AG04450 (cell line): ENCODE measurements around the gene AUTS2. TPM values are rescaled to one million over a fixed set of nuclear protein-coding genes. Genes with fewer than 3 reads are reported as not detected.

ENCODE experiments used
- CTCF ChIA-PET: fragments of 300-600, 350-600 bp; formaldehyde crosslinking; extraction: SDS; loops from one replicate; lab custom pipeline; 2022; ENCODE audit warnings: antibody characterized with exemption, inconsistent platforms; lab: Charles Lee
- POLR2A ChIA-PET: fragments of 350-600 bp; formaldehyde crosslinking; extraction: SDS; loops from one replicate; lab custom pipeline; 2021; ENCODE audit warnings: antibody characterized with exemption, inconsistent platforms; lab: Yijun Ruan, JAX
- DNase-seq: peaks from one replicate; pipeline ENCODE4 v3.0.0-alpha.2; 2011; ENCODE audit warnings: low read depth, low spot score
- H3K27ac ChIP-seq: one replicate; pipeline ENCODE4 v1.5.1; 2012; ENCODE audit warnings: low read depth, low read length, control low read depth
- H3K27me3 ChIP-seq: one replicate; pipeline ENCODE4 v1.6.0; 2012; ENCODE audit warnings: low read length; ENCODE audit not compliant: control insufficient read depth, insufficient read depth
- H3K4me3 ChIP-seq: 2 replicates; pipeline ENCODE4 v1.5.1; 2011; ENCODE audit warnings: mild to moderate bottlenecking, low read depth, low read length, control low read depth
- H3K9me3 ChIP-seq: 2 replicates; pipeline ENCODE4 v1.5.1; 2012; ENCODE audit warnings: low read length; ENCODE audit not compliant: control insufficient read depth, insufficient read depth
- polyA plus RNA-seq: library from polyadenylated mRNA; depleted of rRNA; stranded (reverse); fragments of >200 nt; gene quantifications from 2 replicates; pipeline ENCODE4 v1.2.3, GENCODE V29; 2011
- TF ChIP-seq, protein P1 (sequence below): IDR thresholded peaks from 2 replicates; pipeline ENCODE4 v1.5.1; 2011; ENCODE audit warnings: low read depth, low read length, control low read depth, inconsistent platforms

The AUTS2 gene
- polyA plus RNA-seq, 1 experiment: 1.5 TPM

DNA sequence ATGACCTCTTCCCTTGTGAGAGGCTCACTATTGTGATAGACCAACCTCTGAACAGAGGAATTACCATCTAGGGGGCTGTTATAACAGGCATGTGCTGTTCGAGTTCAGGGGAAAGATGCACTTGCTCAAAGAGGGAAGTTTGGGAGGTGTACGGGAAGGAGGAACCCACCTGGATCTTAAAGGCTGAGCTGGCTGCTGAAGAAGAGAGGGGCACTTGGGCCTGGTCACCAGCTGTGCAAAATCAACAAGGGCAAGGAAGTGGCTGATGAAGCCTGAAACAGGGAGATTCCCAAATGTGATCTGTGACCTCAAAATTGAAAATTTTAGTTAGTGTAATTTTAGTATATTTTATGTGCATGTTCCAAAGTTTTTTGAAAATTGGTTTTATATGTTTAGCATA lies 407.2 kb downstream of the AUTS2 start:
- TF ChIP-seq, protein P1, sequence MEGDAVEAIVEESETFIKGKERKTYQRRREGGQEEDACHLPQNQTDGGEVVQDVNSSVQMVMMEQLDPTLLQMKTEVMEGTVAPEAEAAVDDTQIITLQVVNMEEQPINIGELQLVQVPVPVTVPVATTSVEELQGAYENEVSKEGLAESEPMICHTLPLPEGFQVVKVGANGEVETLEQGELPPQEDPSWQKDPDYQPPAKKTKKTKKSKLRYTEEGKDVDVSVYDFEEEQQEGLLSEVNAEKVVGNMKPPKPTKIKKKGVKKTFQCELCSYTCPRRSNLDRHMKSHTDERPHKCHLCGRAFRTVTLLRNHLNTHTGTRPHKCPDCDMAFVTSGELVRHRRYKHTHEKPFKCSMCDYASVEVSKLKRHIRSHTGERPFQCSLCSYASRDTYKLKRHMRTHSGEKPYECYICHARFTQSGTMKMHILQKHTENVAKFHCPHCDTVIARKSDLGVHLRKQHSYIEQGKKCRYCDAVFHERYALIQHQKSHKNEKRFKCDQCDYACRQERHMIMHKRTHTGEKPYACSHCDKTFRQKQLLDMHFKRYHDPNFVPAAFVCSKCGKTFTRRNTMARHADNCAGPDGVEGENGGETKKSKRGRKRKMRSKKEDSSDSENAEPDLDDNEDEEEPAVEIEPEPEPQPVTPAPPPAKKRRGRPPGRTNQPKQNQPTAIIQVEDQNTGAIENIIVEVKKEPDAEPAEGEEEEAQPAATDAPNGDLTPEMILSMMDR: no peak
- CTCF ChIA-PET: no interaction called here

DNA sequence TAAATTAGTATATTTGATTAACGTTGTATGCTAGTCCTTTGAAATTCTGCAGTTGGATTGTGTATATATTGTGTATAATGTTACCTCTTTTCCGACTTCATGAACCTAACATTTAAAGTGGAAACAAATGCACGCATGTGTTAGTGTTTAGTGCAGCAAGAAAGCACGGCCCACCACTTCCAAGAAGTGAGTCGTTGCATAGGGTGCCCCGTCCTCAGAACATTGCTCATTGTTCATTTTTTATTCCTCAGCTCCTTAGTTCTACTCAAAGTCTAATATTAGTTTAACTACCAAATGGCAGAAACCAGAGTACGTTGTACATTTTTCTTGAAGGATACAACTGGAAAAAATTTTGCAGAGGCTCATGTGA lies 407.6 kb downstream of the AUTS2 start:
- DNase-seq: no peak
- Histone ChIP-seq H3K27ac (no peak overlapping the region), H3K4me3 (no peak overlapping the region), H3K27me3 (no peaks in the 10 kb centered on the region), H3K9me3 (no peaks in the 10 kb centered on the region)
- POLR2A ChIA-PET: no interaction called here
- TF ChIP-seq, protein P1: no peak
- CTCF ChIA-PET: no interaction called here

More for the DNA sequence above, 407.2 kb downstream of the AUTS2 start:
- no peaks in the 10 kb centered on the region for H3K9me3 ChIP-seq
- POLR2A ChIA-PET: no interaction called here
- H3K27ac ChIP-seq: no peak overlapping the region
- no peak overlapping the region for H3K4me3 ChIP-seq
- H3K27me3 ChIP-seq: no peaks in the 10 kb centered on the region
- no peak for DNase-seq

DNA sequence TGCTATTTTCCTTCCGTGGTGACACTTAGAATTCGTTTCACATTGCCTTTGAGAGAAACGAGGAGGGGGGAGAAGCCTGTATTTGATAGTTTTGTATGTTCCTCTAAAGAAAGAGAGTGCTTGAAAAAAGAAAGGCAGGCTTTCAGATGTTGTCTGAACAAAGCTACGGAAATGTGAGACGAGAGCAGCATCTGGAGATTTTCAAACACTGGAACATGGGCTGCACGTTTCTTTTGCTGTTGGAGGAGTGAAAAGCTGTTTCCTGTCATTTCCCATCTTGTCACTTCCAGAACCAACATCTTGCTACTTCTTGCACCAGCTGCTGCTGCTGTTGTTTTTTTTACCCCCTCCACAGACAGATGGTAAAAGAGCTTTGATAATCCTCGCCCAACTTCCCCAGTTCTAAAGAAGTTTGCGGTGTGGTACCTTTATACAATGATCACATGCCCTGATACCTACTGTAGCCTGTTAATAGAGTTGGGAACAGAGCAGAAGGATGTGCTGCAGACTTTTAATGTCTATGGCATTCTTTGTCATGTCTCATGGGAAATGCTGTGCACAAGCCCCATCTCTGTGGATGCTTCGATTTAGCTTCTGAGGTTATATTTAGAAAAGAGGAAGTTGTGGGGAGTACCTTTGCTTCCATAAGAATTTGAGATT lies 408.1 kb downstream of the AUTS2 start:
- DNase-seq: no peak
- Histone ChIP-seq H3K27ac (no peak overlapping the region), H3K4me3 (no peak overlapping the region), H3K9me3 (no peaks in the 10 kb centered on the region), H3K27me3 (no peaks in the 10 kb centered on the region)
- ChIA-PET POLR2A (no interaction called here), CTCF (interaction anchor here (0.6 kb wide), 1 partner anchor 1918 kb away, joined by 3 read pairs; no protein-coding TSS in a partner anchor)
- TF ChIP-seq, protein P1: no peak

DNA sequence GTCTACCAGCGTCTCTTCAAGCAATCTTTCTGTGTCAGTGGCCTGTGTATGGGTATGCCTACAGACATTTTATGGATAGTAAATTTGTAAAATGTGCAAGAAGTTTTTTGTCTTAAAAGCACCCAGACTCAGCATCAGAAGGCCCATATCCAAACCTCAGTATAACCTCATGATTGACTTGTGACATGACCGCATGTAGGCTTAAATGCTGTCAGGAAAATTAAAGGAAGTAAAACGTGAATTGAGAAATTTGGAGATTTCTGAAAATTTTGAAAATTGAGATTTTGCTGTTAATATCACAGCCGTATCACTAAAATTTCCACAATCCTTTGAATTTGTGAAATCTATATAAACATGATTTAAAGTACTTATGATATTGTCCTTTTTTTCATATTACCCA lies 410.2 kb downstream of the AUTS2 start:
- Histone ChIP-seq H3K4me3 (no peak overlapping the region), H3K27ac (no peak overlapping the region), H3K9me3 (no peaks in the 10 kb centered on the region), H3K27me3 (no peaks in the 10 kb centered on the region)
- no peak for DNase-seq
- POLR2A ChIA-PET: no interaction called here
- TF ChIP-seq, protein P1: no peak
- CTCF ChIA-PET: no interaction called here

DNA sequence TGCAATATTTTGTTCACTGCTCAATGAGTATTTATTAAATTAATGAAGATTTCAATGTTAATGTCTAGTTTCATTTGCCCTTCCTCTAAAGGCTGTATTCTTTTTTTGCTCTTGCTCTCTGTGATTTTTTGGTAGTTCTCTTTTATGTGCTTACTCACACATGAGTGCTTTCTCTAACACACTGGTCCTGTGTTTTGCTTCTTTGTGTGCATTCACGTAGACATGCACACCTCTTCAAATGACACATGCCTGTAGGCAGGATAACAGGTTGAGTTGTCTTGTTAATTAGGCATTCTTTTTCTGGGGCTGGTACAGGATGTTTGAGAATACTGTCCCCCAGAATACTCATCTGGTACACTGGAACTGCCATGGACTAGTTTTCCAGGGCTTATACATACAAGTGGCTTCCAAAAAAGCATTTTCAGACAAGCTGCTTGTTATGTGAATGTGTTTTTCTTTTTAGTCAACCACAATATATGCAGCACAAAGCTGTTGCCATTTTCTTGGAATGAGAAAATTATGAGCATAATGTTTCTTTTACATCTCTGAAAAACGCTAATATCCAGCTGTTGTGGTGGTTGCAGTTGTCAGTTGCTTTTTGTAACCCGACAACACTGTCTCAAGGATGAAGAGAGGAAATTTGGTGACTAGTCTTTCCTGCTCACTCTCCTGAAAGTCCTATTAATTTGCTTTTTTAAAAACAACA lies 416.4 kb downstream of the AUTS2 start:
- Histone ChIP-seq H3K4me3 (no peak overlapping the region), H3K27me3 (no peaks in the 10 kb centered on the region), H3K27ac (no peak overlapping the region), H3K9me3 (no peaks in the 10 kb centered on the region)
- ChIA-PET CTCF (no interaction called here), POLR2A (no interaction called here)
- DNase-seq: no peak
- TF ChIP-seq, protein P1: no peak
